DMS53 treated with DMSO at 0.1 percent for 48 hours (cell line): ENCODE measurements around the gene CR1.
A peak's percentile ranks its signal among the peaks of the same experiment; 100 is the strongest.
"Not testable (repeated sequence)": the region's sequence is repeated elsewhere in the genome, so short reads cannot be mapped to it uniquely, and the experiment has no call there.

ENCODE experiments used
- DNase-seq: peaks from one replicate; lab custom pipeline; 2025; ENCODE audit not compliant: unreplicated experiment; lab: John Stamatoyannopoulos, UW

The CR1 gene

GRCh38 chr1:207579436-207579799 is 83.5 kb downstream of the CR1 start:
- peak; percentile 62 for DNase-seq

DNA sequence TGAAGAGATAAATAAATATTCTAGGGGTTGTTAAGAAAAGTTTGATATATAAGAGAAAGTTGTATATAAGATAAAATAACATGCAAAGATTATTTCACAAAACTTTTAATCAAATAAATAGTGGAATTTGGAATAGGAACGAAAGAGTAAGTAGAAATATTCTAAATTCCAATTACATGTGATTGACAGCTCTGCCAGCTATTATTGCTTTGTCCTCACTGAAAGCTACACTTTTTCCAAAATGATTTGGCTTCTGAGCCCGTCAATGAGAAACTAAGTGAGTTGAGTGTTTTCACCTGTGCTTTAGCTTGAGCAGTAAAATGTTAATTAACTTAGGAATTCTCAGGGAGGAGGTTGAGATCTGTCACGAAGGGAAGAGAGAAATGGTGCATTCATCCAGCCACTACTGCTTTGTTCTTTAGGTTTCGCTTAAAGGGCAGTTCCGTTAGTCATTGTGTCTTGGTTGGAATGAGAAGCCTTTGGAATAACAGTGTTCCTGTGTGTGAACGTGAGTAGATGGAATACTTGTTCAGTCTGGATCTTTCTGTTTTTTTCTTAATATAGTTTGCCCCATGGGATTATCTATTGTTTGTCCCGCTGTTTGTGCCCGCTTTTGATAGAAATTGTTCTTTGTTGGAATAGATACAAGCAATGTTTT is 85.7 kb downstream of the CR1 start:
- no peak for DNase-seq

- DNase-seq = peak; percentile 25
Observed at GRCh38 chr1:207589506-207589905, 93.5 kb downstream of the CR1 start.

- not testable (repeated sequence) for DNase-seq
Observed at GRCh38 chr1:207591205-207591604, 95.2 kb downstream of the CR1 start.

DNA sequence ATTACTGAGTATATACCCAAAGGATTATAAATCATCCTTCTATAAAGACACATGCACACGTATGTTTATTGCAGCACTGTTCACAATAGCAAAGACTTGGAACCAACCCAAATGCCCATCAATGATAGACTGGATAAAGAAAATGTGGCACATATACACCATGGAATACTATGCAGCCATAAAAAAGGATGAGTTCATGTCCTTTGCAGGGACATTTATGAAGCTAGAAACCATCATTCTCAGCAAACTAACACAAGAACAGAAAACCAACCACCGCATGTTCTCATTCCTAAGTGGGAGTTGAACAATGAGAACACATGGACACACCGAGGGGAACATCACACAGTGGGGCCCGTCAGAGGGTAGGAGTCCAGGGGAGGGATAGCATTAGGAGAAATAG is 98.1 kb downstream of the CR1 start:
- not testable (repeated sequence) for DNase-seq

DNA sequence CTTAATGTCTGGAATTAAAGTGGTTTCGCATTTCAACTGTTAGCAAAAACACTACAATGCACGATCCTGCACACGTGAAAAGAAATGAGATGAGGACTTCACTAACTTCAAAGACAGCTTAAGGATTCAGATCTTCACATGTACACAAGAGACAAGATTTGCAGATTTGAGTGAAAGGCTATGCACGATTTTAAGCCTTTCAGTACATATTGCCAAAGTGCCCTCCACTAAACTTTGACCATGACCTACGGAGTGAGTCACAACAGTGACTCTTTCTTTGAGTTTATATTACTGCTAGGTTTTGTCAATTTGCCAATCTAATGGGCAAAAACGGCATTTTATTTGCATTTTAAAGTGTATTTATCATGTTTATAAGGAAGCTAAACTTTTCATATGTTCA is 107.8 kb downstream of the CR1 start:
- DNase-seq = no peak

GRCh38 chr1:207605444-207606361 is 109.7 kb downstream of the CR1 start:
- DNase-seq = no peak

DNA sequence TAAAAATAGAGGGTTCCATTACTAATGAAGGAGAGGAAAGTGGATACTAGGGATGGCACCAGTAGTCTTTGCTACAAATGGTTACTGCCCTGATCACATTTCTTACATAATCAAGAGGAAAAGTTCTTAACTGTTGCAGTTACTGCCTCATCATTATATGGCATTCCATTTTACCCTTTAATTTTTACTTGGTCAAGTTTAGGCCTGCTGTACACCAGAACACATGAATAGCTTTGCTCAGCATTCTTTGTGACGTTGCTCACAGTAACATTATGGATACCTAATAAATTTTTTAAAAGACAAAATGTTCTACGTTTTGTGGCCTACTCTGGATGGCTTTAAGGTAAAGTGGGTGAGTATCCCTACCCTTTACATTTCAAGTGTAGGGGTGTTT is 110.4 kb downstream of the CR1 start:
- DNase-seq = no peak

GRCh38 chr1:207612762-207613161 is 116.8 kb downstream of the CR1 start:
- DNase-seq = no peak

DNA sequence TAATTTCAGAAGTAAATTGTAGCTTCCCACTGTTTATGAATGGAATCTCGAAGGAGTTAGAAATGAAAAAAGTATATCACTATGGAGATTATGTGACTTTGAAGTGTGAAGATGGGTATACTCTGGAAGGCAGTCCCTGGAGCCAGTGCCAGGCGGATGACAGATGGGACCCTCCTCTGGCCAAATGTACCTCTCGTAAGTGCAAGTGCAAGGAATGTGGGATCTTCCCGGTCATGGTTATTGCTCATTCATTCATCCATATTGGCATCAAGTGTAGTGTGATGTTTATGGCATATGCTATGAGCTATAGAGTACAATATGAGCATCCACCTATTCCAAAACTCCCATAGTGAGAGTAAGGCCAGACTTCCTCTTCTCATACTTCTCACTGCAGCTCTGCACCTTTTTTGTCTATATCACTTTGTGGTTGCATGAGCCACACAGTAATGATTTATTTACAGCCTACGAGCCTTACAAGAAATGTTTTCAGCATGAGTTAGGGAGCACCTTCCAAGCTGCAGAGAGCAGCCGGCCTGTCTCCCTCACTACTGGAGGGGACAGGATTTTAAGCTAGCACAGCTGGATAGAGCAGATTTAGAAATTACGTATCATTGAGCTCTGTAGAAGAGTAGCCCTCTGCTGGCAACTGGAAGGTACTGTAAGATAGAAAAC is 124.0 kb downstream of the CR1 start:
- DNase-seq = peak; percentile 68

DNA sequence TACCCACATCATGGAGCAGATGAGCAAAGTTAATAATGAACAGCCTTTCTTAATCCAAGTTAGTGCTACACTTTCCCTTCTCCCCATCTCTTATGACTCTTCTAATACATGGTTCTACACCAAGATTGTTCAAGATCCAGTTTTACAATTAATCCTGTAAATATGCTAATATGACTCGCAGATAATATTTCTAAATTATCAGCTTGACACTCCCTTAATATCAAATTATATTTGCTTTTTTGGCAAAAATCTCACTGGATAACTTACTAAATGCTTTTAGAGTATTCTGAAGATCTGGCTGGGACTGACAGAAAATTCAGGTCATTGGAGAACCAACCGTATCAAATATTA is 124.6 kb downstream of the CR1 start:
- no peak for DNase-seq

DNA sequence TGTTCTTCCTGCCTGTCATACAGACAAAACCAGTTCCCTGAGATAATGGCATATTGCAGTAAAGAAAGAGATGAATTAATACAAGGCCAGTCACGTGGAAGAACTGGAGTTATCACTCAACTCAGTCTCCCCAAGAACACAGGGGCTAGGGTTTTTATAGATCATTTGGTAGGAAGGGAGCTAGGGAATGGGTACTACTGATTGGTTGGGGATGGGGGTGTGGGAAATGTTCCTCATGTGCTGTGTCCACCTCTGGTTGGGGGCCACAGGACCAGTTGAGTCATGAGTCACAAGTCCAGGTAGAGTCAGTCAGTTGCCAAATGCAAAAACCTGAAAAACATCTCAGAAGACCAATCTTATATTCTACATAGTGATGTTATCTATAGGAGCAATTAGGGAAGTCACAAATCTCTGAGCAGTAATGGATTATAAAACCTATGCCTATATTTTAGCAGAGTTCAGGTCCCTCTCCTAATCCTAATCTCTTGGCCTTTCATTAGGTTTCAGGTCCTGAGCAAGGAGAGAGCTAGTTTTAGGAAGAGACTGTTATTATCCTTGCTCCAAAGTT is 129.6 kb downstream of the CR1 start:
- DNase-seq = not testable (repeated sequence)

DNA sequence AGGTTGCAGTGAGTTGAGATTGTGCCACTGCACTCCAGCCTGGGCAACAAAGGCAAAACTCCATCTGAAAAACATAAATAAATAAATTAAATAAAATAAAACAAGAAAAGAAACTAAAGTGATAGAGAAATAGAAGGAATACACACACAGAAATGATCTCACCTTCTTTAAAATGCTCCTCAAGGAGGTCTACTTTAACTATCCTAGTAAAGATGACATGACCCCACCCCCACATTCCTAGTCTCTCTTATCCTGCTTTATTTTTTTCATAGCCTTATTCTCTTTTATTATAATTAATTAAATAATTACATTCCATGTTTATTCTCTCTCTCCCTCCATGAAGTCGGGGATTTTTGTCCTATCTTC is 131.0 kb downstream of the CR1 start:
- no peak for DNase-seq

- no peak for DNase-seq
Observed at GRCh38 chr1:207627496-207627895, 131.5 kb downstream of the CR1 start.

DNA sequence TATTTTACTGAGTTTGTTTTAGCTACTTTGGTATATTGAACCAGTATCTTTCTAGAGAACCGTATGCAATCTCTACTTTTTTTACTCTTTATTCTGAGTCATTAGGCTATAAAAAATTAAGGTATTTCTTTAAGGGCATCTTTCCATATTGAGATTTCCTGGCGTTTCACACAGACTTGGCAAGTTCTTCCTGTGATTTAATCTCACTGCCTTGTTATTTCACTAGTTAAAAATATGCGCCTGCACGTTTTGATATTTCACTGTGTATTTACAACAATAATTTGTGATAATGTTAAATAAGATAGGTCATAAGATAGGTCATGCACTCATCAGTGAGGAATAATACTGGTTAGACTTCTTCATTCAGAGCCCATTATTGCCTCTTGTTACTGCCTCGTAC is 132.8 kb downstream of the CR1 start:
- no peak for DNase-seq

- no peak for DNase-seq
Observed at GRCh38 chr1:207631137-207631536, 135.2 kb downstream of the CR1 start.

DNA sequence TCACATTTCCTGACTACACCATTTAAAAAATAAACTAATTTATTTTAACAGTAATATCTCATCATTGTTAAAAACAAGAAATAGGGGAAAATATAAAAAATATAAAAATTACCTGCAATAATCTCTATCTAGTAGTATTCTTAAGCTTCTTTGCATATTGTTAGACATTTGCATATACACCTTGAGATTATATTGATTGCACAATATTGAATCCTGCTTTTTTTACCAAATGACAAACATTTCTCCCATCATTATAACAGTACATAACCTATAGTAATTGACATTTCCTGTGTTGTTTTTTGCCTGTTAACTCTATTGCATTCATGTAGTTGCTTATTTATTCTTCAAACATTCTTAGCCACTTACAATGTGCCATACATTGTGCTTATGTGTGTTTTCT is 137.3 kb downstream of the CR1 start:
- DNase-seq = no peak

- not testable (repeated sequence) for DNase-seq
Observed at GRCh38 chr1:207633699-207634289, 137.8 kb downstream of the CR1 start.

DNA sequence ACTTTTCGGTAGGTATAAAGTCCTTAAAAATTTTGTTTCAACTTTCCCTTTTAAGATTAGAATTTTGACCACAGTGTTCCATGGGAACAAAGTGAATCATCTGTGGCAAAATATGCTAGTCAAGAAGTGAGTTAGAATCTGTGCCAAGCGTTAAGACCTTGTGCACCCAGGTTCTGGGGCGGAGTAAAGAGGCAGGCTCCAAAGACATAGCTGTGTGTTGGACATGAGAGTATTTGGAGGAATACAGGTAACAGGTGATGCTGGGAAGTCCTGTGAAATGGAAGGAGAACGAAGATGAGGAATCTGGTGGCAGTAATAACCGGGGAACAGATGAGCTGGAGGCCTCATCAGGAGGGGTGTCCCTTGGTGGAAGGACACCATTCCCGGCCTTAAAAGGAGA is 138.3 kb downstream of the CR1 start:
- DNase-seq = not testable (repeated sequence)

DNA sequence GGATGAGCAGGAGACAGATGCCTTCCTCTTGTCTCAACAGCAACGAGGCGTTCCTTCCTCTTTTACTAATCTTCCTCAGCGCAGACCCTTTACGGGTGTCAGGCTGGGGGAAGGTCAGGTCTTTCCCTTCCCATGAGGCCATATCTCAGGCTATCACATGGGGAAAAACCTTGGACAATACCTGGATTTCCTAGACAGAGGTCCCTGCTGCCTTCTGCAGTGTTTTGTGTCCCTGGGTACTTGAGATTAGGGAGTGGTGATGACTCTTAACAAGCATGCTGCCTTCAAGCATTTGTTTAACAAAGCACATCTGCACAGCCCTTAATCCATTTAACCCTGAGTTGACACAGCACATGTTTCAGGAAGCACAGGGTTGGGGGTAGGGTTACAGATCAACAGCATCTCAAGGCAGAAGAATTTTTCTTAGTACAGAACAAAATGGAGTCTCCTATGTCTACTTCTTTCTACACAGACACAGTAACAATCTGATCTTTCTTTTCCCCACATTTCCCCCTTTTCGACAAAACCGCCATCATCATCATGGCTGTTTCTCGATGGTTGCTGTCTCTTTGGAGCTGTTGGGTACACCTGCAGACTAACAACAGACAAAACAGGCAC is 139.7 kb downstream of the CR1 start:
- DNase-seq = peak; percentile 11
